Heart left ventricle (tissue), 13 donors: ENCODE results near the gene KRT17.

Experiments used
- CTCF ChIP-seq, 12 donors: fragments of 200-600 bp; sonication (generic) in 4 of 12; IDR thresholded peaks; one replicate each; pipeline versions ENCODE4 v1.5.0 to v1.8.0; 2018 to 2022; ENCODE audit warnings: antibody characterized with exemption in 12 of 12, mild to moderate bottlenecking in 5 of 12
- POLR2A ChIP-seq, 2 donors: fragments of 450-650 bp; IDR thresholded peaks; one replicate each; pipeline ENCODE4 v1.6.1; 2017; ENCODE audit warnings: antibody characterized with exemption in 2 of 2, mild to moderate bottlenecking in 2 of 2, moderate library complexity in 2 of 2
- donor health status: ischemic (EF 13 %, LVEDD 7.1; RV severe dilation, severe dysfunction).
- donor health status: DM: no; HTN: yes; CAD: no.
- donor health status: DM: no; HTN: no; CAD: no.
- donor health status: ischemic (EF 25% LVEDD 6.9; RV normal size, moderate dysfunction).
- donor health status: ischemic (EF 25% LVEDD 5.7; RV mildly dilated, moderate dysfunction).
- donor health status: ischemic (EF 35%, LVEDD 5.7; RV mildly dilated, moderate dysfunction).
- donor health status: nonischemic (EF 11% LVEDD 7.7; RV severe dilation, severe dysfunction).
- donor health status: DM: yes; HTN: yes; CAD: no.
- donor health status: PGD.
- donor health status: ischemic (EF 29% LVEDD 5.4; RV normal size, mild dysfunction).
- donor health status: nonischemic (EF 23%, LVEDD 6.1; RV moderate dilation, normal function).

- TF ChIP-seq CTCF (IDR thresholded peaks at IDR 0.05) (no peak), POLR2A (IDR thresholded peaks at IDR 0.05) (no peak)
Observed at GRCh38 chr17:41580687-41581365, 43.5 kb downstream of the KRT17 start.
